Fibroblast of peridontal ligament (primary cell): ENCODE results near the gene MEGF10.
A peak's percentile ranks its signal among the peaks of the same experiment; 100 is the strongest.
"Not testable (repeated sequence)": the region's sequence is repeated elsewhere in the genome, so short reads cannot be mapped to it uniquely, and the experiment has no call there.

Source experiments
- DNase-seq: peaks from one replicate; pipeline ENCODE4 v3.0.0-alpha.2; 2010; ENCODE audit errors: extremely low read depth

The MEGF10 gene

DNA sequence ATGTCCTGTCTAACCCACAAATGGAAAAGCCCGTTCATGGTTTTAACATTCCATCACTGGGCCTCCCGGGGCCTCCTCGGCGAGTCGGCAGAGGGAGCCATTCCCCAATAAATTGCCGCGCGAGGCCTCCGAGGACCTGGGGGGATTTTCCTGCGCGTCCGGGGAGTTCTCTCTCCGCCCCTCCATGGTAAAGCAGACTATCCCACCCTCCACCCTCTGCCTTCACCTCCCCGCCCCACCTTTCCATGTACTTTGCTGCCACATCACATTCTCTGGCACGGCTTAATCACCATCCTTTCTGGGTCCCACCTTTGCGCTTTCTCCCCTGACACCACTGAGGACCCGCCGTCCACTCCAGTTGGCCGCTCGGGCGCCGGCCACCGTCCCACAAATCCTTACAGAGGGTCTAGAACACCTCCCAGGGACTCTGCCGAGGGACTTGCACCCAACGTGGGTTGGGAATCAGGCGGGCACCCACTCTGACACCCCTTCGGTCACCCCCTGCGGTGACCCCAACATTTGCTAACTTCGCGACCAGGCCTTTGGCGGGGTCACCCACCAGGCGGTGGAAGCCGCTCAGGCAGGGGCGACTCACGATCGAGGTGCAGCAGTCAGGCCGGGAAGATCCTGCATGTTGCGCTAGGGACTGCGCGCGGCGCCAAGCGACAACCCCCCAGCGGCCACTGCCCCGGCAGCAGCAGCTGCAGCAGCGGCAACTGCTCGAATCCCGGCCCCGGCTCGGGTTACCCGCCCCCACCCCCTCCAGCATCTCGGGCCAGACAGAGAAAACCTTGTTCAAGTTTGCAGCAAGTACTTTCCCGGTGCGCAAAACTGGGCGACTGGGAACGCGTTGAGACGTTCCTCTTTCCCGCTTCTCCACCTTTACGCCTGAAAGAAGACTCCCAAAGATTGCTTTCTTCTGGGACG, at the start of gene MEGF10:
TSS of gene MEGF10 (plus strand) at position 778 of the 927 bp plus-strand sequence. CDS start 40,513 bp downstream, outside the sequence.
- peak; percentile 49 for DNase-seq

DNA sequence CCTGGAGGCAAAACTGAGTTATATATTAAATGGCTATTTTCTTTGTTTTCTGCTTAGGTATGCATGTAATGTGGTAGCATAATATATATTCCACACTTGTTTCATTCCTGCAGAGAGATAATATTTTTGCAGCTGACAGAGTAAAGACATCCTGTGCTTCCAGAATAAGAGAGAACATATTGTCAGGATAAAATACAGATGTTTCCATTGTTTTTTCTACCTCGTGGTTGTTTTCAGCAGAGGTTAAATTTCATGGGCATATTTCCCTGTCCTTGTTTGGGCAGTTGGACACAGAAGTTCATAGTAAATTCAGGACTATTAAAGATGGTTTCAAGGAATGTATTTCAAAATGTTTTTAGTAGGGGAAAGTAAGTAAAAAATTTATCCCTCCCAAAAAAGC, 47.6 kb upstream of the MEGF10 start:
- DNase-seq = no peak

DNA sequence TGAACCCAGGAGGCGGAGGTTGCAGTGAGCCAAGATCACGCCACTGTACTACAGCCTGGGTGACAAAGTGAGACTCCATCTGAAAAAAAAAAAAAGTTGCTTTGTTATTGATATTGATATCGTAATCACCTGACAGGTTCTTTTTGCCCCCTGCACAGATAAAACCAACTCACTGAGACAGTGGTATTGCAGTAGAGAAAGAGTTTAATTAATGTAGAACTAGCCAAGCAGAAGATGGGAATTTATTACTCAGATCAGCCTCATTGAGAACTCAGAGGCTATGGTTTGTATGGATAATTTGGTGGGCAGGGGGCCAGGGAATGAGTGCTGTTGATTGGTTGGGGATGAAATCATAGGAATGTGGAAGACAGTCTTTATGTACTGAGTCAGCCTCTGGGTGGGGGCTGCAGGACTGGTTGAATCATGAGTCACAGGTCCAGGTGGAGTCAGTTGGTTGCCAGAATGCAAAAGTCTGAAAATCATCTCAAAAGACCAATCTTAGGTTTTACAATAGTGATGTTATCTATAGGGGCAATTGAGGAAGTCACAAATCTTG, 35.8 kb upstream of the MEGF10 start:
- DNase-seq = peak; percentile 39

DNA sequence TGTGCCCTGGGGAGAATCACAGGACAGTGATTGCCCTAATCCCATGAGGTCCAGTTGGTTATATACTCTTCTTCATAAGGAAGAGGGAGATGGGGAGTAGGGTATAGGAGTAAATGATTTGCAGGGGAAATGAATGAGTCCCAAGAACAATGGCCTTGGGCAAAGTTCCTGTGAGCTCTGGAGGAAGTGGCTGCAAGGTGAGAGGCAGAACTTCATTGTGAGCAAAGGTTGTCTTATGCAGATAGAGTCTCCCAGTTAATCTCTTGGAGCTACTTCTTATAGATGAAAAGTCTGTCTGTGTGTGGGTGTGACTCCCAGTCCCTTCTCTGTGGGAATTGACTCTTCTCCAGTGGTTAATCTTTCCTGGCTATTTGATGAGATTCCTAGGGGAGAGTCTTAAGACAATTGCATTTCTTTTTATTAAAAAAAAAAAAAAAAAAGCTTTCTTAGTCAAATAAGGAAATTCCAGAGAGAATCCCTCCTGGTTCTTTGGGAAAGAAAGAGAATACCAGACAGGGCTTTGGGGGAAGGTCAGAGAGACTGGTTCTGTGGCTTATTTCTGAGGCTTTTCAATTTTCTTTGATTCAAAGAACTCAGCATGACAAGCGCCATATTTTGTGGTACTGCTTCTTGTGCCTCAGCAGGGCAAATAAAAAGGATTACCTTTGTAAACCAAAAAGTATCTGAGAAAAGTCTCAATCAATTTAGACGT, 33.6 kb upstream of the MEGF10 start:
- DNase-seq = no peak

DNA sequence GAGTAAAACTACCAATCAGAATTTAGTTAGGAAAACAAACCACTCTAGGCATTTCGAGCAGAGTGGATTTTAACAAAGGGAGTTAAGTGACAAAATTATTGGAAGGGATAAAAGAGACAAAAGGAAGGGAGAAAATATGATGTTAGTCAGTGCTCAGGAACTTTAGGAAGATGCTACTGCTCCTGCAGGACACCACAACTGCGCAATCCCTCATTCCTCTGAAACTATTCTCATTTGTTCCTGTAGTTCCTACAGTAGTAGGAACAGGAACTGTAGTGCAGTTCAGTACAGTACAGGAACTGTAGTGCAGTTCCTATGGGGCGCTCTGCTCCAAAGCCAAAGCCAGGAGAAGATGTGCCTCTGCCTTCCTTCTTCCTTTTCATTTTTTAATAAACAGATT, 29.9 kb upstream of the MEGF10 start:
- no peak for DNase-seq

DNA sequence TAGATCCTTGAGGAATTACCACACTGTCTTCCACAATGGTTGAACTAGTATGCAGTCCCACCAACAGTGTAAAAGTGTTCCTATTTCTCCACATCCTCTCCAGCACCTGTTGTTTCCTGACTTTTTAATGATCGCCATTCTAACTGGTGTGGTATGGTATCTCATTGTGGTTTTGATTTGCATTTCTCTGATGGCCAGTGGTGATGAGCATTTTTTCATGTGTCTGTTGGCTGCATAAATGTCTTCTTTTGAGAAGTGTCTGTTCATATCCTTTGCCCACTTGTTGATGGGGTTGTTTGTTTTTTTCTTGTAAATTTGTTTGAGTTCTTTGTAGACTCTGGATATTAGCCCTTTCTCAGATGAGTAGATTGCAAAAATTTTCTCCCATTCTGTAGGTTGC, 25.1 kb upstream of the MEGF10 start:
- DNase-seq = not testable (repeated sequence)

DNA sequence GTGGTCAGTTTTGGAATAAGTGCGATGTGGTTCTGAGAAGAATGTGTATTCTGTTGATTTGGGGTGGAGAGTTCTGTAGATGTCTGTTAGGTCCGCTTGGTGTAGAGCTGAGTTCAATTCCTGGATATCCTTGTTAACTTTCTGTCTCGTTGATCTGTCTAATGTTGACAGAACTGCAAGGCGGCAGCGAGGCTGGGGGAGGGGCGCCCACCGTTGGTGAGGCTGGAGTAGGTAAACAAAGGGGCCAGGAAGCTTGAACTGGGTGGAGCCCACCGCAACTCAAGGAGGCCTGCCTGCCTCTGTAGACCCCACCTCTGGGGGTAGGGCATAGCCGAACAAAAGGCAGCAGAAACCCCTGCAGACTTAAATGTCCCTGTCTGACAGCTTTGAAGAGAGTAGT, 22.3 kb upstream of the MEGF10 start:
- not testable (repeated sequence) for DNase-seq

DNA sequence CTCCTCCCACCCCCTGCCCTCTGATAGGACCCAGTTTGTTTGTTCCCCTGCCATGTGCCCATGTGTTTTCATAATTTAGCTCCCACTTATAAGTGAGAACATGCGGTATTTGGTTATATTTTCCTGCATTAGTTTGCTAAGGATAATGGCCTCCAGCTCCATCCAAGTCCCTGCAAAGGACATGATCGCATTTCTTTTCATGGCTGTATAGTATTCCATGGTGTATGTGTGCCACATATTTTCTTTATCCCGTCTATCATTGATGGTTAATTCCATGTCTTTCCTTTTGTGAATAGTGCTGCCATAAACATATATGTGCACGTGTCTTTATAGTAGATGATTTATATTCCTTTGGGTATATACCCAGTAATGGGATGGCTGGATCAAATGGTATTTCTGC, 19.9 kb upstream of the MEGF10 start:
- DNase-seq = not testable (repeated sequence)

DNA sequence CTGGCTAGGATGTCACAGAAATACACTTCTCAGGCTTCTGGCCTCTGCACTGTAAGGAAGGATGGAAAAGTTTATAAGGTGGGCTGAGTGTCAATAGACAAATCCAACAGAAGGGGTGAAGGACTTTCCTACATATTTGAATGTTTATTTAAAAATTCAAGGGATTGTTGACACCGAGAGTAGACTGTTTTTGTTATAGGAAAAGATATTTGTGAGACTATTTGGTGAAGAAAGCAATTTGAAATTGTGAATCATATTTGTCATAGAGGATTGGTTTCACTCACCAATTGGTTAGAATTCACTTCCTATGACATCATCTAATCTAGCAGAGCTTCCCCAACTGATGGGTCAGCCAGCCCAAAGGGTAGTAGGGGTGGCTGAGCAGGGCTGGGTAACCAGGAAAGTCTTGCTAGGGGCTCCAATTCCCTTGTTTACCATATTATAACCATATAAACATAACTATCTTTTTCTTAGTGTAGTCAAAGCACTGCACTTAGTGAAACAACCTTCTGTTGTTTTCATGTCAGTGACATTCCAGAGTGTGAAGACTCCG, 14.9 kb upstream of the MEGF10 start:
- no peak for DNase-seq

DNA sequence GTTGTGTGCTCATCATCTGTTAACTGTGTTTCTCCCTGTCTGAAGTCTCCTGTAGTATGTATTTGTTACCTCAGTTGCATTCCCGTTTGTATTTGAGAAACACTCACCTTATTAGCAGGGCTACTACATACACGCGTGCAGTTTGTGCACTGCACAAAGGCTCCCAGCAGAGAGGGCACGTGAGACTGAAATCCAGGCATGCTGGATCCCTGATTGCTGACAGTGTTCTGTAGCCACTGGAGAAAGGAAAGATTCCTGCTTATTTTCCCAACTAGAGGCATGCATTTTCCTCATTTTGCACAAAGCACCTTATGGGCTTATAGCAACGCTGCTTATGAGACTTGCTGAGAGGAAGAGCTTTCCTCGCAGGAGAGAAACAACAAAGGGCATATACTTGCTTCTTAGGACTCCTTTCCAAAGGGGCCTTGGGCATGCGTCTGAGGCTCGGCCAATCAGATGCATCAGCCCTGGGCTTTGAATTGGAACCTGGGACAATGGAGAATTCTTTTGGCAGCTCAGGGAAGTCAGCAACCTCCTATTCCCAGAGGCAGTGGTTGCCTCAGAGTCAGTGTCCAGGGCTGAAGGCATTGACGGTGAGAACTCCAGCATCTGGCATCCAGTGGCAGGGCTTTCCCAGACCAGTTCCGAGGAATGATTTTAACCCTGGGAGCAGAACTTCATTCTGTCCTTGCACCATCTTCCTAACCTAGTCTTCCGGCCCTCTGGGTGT, 9.9 kb upstream of the MEGF10 start:
- DNase-seq = no peak

DNA sequence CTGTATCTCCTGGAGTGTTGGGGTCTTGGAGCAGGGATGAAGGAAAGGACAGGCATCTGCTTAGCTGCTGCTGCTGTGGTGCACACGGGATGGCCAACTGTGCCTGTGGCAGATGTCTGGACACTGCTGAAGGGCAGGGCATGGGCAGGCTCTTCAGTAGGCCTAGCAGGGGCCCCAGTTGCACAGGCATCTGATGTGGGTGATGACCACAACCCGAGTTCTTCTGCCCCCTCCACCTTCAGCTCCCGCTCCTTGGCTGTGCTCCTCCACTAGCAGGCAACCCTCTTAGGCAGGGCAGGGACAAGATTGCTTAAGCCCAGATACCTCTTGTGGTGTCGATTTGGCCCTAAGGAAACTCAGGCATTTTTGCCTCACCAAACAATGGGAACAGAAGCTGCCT, 9.0 kb upstream of the MEGF10 start:
- no peak for DNase-seq

DNA sequence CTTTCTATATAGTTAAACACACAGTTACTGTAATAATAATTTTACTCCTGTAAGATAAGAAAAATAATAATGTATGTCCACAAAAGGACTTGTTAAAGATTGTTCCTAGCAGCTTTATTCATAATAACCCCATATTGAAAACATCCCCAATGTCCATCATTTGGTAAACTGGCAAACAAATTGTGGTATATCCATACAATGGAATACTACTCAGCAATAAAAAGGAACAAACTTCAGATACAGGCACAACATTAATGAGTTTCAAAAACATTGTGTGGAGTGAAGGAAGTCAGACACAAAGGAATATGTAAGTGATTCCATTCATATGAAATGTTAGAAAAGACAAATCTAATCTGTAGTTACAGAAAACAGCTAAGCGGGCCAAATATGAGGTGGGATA, 1.9 kb upstream of the MEGF10 start:
- DNase-seq = no peak

DNA sequence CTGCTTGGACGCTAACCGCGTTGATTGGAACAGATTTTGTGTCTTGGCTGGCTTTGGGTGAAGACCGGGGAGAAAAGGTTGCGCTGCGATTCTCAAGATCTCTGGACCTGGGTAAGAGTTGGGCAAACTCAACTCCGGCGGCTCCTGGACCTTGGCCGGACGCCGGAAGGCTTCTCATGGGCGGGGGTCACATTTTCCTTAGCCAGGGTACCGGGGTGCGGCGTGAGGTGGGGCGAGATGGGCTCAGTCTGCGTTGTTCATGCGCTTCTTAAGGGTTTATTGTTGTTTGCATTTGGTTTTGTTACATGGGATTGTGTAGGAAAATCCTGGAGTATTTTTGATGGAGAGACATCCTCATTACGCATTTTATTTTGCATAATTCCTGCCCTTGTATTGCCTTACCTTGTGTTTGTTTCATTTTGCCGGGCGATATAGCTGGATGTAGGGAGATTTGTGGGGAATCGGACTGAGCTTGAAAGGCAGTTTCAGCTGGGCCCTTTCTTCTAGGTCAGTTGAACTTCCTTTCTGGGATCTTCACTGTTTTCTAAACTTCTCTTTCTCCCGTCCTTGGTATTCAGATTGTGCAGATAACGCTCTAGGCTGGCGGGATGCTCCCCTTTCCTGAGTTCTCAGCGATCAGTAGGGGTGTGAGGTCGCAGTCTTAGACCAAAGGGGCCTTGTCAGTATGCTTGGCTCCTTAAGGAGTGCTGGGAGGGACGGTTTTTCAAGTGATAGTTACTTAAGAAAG, 524 bp downstream of the MEGF10 start:
- peak; percentile 41 for DNase-seq

DNA sequence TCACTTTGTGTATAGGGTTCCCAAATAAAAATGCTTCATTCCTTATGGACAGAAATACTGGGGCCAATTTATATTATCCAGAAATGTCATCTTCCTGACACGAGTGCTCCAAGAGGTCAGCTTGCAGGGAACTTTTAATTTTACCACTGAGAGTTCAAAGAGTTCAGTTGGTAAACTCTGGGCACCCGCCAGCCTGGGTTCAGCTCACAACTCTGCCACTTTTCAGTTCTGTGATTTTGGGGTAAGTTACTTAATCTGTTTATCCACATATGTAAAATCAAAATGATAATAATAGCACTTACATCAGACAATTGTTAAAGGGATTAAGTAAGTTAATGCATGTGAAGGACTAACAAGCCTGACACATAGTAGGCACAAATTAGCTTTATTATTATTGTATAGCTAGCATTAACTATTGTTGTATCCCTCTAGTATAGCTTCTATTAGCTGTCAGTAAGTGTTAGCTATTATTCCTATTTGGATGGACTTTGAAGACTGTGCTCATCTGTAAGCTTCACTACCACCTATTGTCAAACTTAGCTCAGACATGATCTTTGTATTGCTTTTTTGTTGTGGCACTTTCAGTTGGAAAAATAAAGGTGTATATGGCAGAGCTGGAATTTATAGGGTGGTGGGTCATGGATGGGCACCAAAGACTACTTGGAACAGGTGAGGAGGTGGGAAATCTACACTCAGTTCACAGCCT, 1.6 kb downstream of the MEGF10 start:
- no peak for DNase-seq

DNA sequence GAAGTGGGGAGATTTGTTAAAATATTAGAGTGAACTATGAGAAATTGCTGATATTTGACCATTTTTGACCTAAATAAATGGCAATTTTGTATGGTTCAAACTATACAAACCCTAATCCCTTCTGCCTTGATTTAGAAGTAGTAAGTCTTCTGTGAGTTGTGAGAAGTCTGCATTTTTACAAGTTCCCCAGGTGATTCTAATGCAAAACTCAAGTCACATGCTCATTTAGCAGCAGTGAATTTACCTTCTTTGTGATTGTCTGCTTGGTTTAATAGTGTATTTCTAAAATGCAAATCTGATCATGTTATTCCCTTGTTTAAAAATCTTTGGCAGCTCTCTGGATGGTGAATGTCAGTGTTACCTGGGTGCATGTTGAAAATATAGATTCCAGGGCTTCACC, 2.8 kb downstream of the MEGF10 start:
- DNase-seq = no peak

DNA sequence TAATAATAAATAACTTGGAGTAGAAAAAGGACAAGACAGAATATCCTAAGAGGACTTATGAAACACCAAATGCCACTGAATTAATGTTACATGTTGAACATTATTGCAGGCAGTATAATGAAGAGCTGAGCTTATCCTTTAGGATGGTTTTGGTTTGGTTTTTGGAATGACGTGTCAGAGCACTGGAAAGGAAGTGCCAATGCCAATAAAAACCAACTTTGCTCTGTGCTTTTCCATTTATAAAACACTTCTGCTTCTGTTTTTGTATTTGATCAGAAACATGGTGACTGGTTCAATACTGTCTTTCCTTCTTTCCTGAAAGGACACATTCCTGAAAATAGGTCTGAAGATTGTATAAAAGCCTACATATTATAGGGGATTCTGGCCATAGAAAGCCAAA, 4.2 kb downstream of the MEGF10 start:
- no peak for DNase-seq

DNA sequence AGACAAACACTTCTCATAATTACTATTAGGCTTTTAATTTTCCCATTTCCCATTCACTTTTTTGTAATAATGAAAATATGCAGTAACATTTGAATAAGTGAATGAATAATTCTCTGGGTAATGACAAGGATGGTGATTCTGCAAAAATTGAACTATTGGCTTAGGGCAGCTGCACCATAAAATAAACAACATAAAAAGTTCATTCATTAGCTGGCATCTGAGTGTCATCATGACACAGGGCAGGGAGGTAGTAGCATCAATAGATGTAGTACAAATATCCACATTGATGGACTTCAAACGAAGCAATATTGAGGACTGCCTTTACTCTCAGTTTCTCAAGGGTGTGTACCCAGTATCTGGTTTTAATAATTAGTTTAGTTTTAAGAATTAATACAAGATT, 4.9 kb downstream of the MEGF10 start:
- no peak for DNase-seq

DNA sequence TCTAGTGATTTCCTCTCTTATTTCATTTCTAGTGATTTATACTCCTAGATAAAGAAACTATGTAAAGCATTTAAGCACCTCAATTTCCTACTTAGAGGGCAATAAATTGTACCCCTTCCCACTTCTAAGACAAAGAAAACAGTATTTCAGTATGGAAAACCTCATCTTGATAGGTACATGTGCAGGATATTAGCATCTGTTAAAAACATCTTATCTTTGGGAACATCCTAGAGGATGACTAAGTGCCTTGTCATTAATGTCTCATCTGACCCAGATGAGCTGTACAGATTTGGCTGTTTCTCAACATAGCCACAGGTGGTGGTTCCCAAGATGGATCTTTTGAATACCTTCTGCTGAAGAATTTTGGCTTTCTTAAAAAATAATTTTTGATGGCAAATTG, 5.7 kb downstream of the MEGF10 start:
- no peak for DNase-seq

DNA sequence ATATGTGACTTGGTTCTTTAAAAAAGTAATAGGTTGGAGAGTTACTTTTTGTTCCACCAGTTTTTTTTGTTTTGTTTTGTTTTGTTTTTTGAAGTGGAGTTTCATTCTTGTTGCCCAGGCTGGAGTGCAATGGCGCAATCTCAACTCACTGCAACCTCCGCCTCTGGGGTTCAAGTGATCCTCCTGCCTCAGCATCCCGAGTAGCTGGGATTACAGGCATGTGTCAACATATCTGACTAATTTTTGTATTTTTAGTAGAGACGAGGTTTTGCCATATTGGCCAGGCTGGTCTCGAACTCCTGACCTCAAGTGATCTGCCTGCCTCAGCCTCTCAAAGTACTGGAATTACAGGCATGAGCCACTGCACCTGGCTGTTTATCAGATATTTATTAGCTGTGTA, 6.3 kb downstream of the MEGF10 start:
- not testable (repeated sequence) for DNase-seq

DNA sequence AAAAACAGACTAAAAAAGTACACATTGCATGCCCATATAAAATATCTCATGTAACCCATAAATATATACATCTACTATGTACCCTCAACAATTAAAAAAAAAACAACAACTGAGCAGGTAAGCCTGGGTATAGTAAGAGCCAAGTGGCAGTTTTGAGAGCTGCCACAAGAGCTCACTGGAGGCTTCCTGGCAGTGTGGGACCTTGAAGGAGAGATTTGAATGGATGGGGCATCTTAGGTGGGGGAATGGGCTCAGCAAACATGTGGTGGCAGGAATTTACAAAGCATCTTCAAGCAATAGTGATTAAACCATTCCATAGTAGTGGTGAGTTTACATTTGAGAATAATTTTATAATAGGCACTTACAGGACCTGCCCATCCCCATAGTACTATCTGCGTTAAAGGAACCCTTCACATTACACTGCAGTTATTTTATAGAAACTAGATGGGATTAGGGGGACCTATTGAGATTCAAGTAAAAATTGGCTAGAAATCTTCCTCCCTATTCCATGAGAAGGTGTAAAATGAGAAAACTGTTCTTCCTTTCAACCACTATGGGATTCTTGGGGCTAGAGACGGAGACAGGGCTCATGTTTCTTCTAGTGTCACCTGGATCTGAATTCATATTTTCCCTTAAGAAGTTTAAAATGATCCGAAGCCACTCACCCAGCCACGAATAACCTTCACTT, 6.9 kb downstream of the MEGF10 start:
- DNase-seq = no peak
